ENCODE results near the gene GUCY1A1.

Gene GUCY1A1

GRCh38 chr4:155777971-155778735 is 111.5 kb downstream of the GUCY1A1 start:
- TF ChIP-seq POLR2A (IDR thresholded peaks at IDR 0.05; ENCODE audit: low read length) (no peak), GATA1 (IDR thresholded peaks at IDR 0.05; ENCODE audit: low read depth, low read length) (no peak)
- DNase-seq: no peak

GRCh38 chr4:155780775-155781174 is 114.1 kb downstream of the GUCY1A1 start:
- TF ChIP-seq GATA1 (IDR thresholded peaks at IDR 0.05; ENCODE audit: low read depth, low read length) (no peak), POLR2A (IDR thresholded peaks at IDR 0.05; ENCODE audit: low read length) (no peak)
- DNase-seq: no peak

- TF ChIP-seq GATA1 (IDR thresholded peaks at IDR 0.05; ENCODE audit: low read depth, low read length) (no peak), POLR2A (IDR thresholded peaks at IDR 0.05; ENCODE audit: low read length) (no peak)
- DNase-seq: no peak
Measured at GRCh38 chr4:155781249-155781831, 114.7 kb downstream of the GUCY1A1 start.
